Activated T-helper 1 cell treated with anti-CD3 and anti-CD28 coated beads, Interleukin-12 subunit alpha, Interleukin-12 subunit beta, Interleukin-2, Interleukin-4 antibody, amounts not matched to agents 30 ng/mL and 10 ng/mL and 1 ng/mL, durations not matched to agents 14 hours and 24 hours and 36 hours (primary cell): ENCODE results near the gene DPYSL5. TPM values are rescaled to one million over a fixed set of nuclear protein-coding genes. Genes with fewer than 3 reads are reported as not detected.
"Not testable (repeated sequence)": the region's sequence is repeated elsewhere in the genome, so short reads cannot be mapped to it uniquely, and the experiment has no call there.

ENCODE experiments used
- DNase-seq: peaks from one replicate; pipeline ENCODE4 v3.0.0; 2021; ENCODE audit warnings: low spot score
- H3K27ac Mint-ChIP-seq: one replicate; pipeline ENCODE4 v1.8.0; 2021; ENCODE audit warnings: mild to moderate bottlenecking, mixed read lengths
- H3K27me3 Mint-ChIP-seq: one replicate; pipeline ENCODE4 v1.8.0; 2022; ENCODE audit warnings: mild to moderate bottlenecking, moderate library complexity, mixed read lengths; ENCODE audit not compliant: insufficient read depth
- H3K36me3 Mint-ChIP-seq: one replicate; pipeline ENCODE4 v1.8.0; 2021; ENCODE audit warnings: low read depth, mixed read lengths
- H3K4me1 Mint-ChIP-seq: one replicate; pipeline ENCODE4 v1.8.0; 2021; ENCODE audit warnings: low read depth, mixed read lengths
- H3K4me3 Mint-ChIP-seq: one replicate; pipeline ENCODE4 v1.8.0; 2021; ENCODE audit warnings: mild to moderate bottlenecking, moderate library complexity, mixed read lengths
- H3K9me3 Mint-ChIP-seq: one replicate; pipeline ENCODE4 v1.8.0; 2021; ENCODE audit warnings: mixed read lengths
- intact Hi-C: fragments of 100-400 bp; cut with micrococcal nuclease; formaldehyde crosslinking; loops from one replicate; pipeline ENCODE4 v1.15.1; 2024
- total RNA-seq: library from RNA; stranded (reverse); gene quantifications from 2 replicates; pipeline ENCODE4 v1.2.3, GENCODE V29; 2022

DPYSL5 gene
- total RNA-seq, 1 donor from 2014 or later: 0.23 TPM

GRCh38 chr2:26870585-26871095 is 22.7 kb downstream of the DPYSL5 start:
- H3K9me3 Mint-ChIP-seq: no peaks in the 10 kb centered on the region
- intact Hi-C loops: no loop called here

GRCh38 chr2:26873286-26873983 is 25.5 kb downstream of the DPYSL5 start:
- intact Hi-C loops: no loop called here
- DNase-seq: no peak
- no peaks in the 10 kb centered on the region for H3K9me3 Mint-ChIP-seq
- peaks cover 10% of the 10 kb centered on the region for H3K27me3 Mint-ChIP-seq
- H3K27ac Mint-ChIP-seq: no peak overlapping the region
- H3K4me3 Mint-ChIP-seq: no peak overlapping the region
- H3K36me3 Mint-ChIP-seq: no peaks in the 10 kb centered on the region
- H3K4me1 Mint-ChIP-seq: no peaks in the 10 kb centered on the region

More at GRCh38 chr2:26870585-26871095, 22.7 kb downstream of the DPYSL5 start:
- H3K4me3 Mint-ChIP-seq: no peak overlapping the region
- no peaks in the 10 kb centered on the region for H3K36me3 Mint-ChIP-seq
- DNase-seq: no peak
- no peaks in the 10 kb centered on the region for H3K4me1 Mint-ChIP-seq
- H3K27me3 Mint-ChIP-seq: peaks cover 15% of the 10 kb centered on the region
- H3K27ac Mint-ChIP-seq: no peak overlapping the region

- no peaks in the 10 kb centered on the region for H3K9me3 Mint-ChIP-seq
- no peak overlapping the region for H3K27ac Mint-ChIP-seq
- no peak for DNase-seq
- peaks cover 10% of the 10 kb centered on the region for H3K27me3 Mint-ChIP-seq
- no peak overlapping the region for H3K4me3 Mint-ChIP-seq
- H3K36me3 Mint-ChIP-seq: no peaks in the 10 kb centered on the region
- intact Hi-C loops: no loop called here
- no peaks in the 10 kb centered on the region for H3K4me1 Mint-ChIP-seq
Measured at GRCh38 chr2:26874514-26874913, 26.6 kb downstream of the DPYSL5 start.

- H3K9me3 Mint-ChIP-seq: no peaks in the 10 kb centered on the region
- no peak overlapping the region for H3K27ac Mint-ChIP-seq
- no peaks in the 10 kb centered on the region for H3K36me3 Mint-ChIP-seq
- peaks cover 8% of the 10 kb centered on the region for H3K27me3 Mint-ChIP-seq
- no peaks in the 10 kb centered on the region for H3K4me1 Mint-ChIP-seq
- intact Hi-C loops: no loop called here
- no peak overlapping the region for H3K4me3 Mint-ChIP-seq
- DNase-seq: no peak
Measured at GRCh38 chr2:26875065-26875634, 27.2 kb downstream of the DPYSL5 start.

- H3K9me3 Mint-ChIP-seq: no peaks in the 10 kb centered on the region
- no peak for DNase-seq
- H3K4me1 Mint-ChIP-seq: no peaks in the 10 kb centered on the region
- no peak overlapping the region for H3K4me3 Mint-ChIP-seq
- H3K36me3 Mint-ChIP-seq: no peaks in the 10 kb centered on the region
- H3K27me3 Mint-ChIP-seq: peaks cover 12% of the 10 kb centered on the region
- intact Hi-C loops: no loop called here
- H3K27ac Mint-ChIP-seq: no peak overlapping the region
Measured at GRCh38 chr2:26875808-26876207, 27.9 kb downstream of the DPYSL5 start.

- H3K4me1 Mint-ChIP-seq: no peaks in the 10 kb centered on the region
- DNase-seq: no peak
- H3K4me3 Mint-ChIP-seq: no peak overlapping the region
- H3K9me3 Mint-ChIP-seq: no peaks in the 10 kb centered on the region
- H3K27ac Mint-ChIP-seq: no peak overlapping the region
- H3K27me3 Mint-ChIP-seq: peaks cover 12% of the 10 kb centered on the region
- H3K36me3 Mint-ChIP-seq: no peaks in the 10 kb centered on the region
- intact Hi-C loops: no loop called here
Measured at GRCh38 chr2:26876260-26876659, 28.3 kb downstream of the DPYSL5 start.

GRCh38 chr2:26877276-26877675 is 29.3 kb downstream of the DPYSL5 start:
- DNase-seq: no peak
- intact Hi-C loops: no loop called here
- Mint-ChIP-seq H3K4me1 (no peaks in the 10 kb centered on the region), H3K4me3 (no peak overlapping the region), H3K9me3 (no peaks in the 10 kb centered on the region), H3K36me3 (no peaks in the 10 kb centered on the region), H3K27ac (no peak overlapping the region), H3K27me3 (peaks cover 11% of the 10 kb centered on the region)

GRCh38 chr2:26880161-26880560 is 32.2 kb downstream of the DPYSL5 start:
- Mint-ChIP-seq H3K9me3 (no peaks in the 10 kb centered on the region), H3K36me3 (no peaks in the 10 kb centered on the region), H3K4me3 (no peak overlapping the region), H3K4me1 (no peaks in the 10 kb centered on the region), H3K27me3 (peaks cover 6% of the 10 kb centered on the region), H3K27ac (no peak overlapping the region)
- no peak for DNase-seq
- intact Hi-C loops: no loop called here

GRCh38 chr2:26880910-26881435 is 33.0 kb downstream of the DPYSL5 start:
- intact Hi-C loops: no loop called here
- H3K27me3 Mint-ChIP-seq: peaks cover 6% of the 10 kb centered on the region
- H3K4me1 Mint-ChIP-seq: no peaks in the 10 kb centered on the region
- H3K9me3 Mint-ChIP-seq: no peaks in the 10 kb centered on the region
- no peak overlapping the region for H3K27ac Mint-ChIP-seq
- H3K36me3 Mint-ChIP-seq: no peaks in the 10 kb centered on the region
- H3K4me3 Mint-ChIP-seq: no peak overlapping the region
- DNase-seq: no peak

GRCh38 chr2:26882220-26882619 is 34.3 kb downstream of the DPYSL5 start:
- H3K4me3 Mint-ChIP-seq, H3K27ac Mint-ChIP-seq, intact Hi-C loops, H3K27me3 Mint-ChIP-seq, H3K36me3 Mint-ChIP-seq, DNase-seq, H3K9me3 Mint-ChIP-seq, H3K4me1 Mint-ChIP-seq: not testable (repeated sequence)

- Mint-ChIP-seq H3K4me3 (no peak overlapping the region), H3K27ac (no peak overlapping the region), H3K4me1 (no peaks in the 10 kb centered on the region), H3K36me3 (no peaks in the 10 kb centered on the region), H3K27me3 (peaks cover 6% of the 10 kb centered on the region), H3K9me3 (no peaks in the 10 kb centered on the region)
- intact Hi-C loops: no loop called here
- DNase-seq: no peak
Measured at GRCh38 chr2:26883956-26884355, 36.0 kb downstream of the DPYSL5 start.

- DNase-seq: no peak
- Mint-ChIP-seq H3K27ac (no peak overlapping the region), H3K9me3 (no peaks in the 10 kb centered on the region), H3K4me3 (no peak overlapping the region), H3K27me3 (peaks cover 6% of the 10 kb centered on the region), H3K4me1 (no peaks in the 10 kb centered on the region), H3K36me3 (no peaks in the 10 kb centered on the region)
- intact Hi-C loops: no loop called here
Measured at GRCh38 chr2:26884486-26884885, 36.6 kb downstream of the DPYSL5 start.

- H3K27me3 Mint-ChIP-seq: peaks cover 5% of the 10 kb centered on the region
- H3K4me3 Mint-ChIP-seq: no peak overlapping the region
- no peaks in the 10 kb centered on the region for H3K36me3 Mint-ChIP-seq
- intact Hi-C loops: no loop called here
- no peak for DNase-seq
- no peak overlapping the region for H3K27ac Mint-ChIP-seq
- no peaks in the 10 kb centered on the region for H3K4me1 Mint-ChIP-seq
- no peaks in the 10 kb centered on the region for H3K9me3 Mint-ChIP-seq
Measured at GRCh38 chr2:26885651-26886329, 37.9 kb downstream of the DPYSL5 start.
